AG09319 (cell line): ENCODE data around the gene ADGRB2.

Experiments
- DNase-seq: peaks from one replicate; pipeline ENCODE4 v3.0.0-alpha.2; 2010; ENCODE audit warnings: low read depth; ENCODE audit errors: extremely low read depth
- TF ChIP-seq, protein P1 (sequence below): IDR thresholded peaks from 2 replicates; pipeline ENCODE4 v1.5.1; 2011; ENCODE audit warnings: low read depth, mild to moderate bottlenecking, inconsistent platforms, low read length, moderate library complexity

ADGRB2 gene

DNA sequence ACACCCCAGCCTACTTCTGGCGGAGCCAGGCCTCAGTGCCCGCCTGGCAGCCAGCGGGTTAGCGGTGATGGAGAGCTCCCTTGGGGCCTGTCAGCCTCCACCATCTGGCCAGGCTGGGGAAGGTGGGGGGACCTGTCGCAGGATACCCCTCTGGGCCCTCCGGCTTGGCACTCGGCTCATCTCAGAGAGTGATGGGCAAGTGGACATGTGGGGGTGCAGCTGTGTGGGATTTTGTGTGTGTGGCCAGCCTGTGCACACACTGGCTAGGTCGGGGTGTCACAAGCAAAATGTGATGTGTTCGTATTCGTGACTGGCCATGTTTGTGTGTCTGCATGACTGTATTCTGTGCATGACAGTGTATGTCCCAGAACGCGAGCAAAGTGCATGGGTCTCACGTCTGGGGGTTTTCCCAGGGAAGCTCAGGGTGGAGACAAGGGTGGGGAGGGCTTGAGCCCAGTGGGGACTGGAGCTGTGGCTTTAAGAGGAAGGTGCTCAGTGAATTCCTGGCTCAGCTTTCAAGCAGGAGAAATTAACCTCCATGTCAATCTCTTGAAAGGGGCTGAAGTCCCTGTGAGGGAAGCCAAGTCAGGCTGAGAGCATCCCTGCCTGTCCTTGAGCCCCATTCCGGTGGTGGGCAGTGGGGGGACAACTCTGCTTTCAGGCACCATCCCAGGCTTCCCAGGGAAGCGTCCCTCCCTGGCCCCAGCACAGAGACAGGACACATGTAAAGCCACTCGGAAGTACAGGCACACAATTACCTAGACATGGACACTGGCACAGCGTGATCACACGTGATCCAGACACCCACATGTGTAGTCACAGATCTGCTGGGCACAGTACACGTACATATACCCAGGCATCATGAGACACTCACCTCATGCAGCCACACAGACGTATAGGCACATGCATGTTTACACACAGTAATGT lies 21.1 kb upstream of the ADGRB2 start:
- no peak for DNase-seq
- TF ChIP-seq, protein P1, sequence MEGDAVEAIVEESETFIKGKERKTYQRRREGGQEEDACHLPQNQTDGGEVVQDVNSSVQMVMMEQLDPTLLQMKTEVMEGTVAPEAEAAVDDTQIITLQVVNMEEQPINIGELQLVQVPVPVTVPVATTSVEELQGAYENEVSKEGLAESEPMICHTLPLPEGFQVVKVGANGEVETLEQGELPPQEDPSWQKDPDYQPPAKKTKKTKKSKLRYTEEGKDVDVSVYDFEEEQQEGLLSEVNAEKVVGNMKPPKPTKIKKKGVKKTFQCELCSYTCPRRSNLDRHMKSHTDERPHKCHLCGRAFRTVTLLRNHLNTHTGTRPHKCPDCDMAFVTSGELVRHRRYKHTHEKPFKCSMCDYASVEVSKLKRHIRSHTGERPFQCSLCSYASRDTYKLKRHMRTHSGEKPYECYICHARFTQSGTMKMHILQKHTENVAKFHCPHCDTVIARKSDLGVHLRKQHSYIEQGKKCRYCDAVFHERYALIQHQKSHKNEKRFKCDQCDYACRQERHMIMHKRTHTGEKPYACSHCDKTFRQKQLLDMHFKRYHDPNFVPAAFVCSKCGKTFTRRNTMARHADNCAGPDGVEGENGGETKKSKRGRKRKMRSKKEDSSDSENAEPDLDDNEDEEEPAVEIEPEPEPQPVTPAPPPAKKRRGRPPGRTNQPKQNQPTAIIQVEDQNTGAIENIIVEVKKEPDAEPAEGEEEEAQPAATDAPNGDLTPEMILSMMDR: no peak

DNA sequence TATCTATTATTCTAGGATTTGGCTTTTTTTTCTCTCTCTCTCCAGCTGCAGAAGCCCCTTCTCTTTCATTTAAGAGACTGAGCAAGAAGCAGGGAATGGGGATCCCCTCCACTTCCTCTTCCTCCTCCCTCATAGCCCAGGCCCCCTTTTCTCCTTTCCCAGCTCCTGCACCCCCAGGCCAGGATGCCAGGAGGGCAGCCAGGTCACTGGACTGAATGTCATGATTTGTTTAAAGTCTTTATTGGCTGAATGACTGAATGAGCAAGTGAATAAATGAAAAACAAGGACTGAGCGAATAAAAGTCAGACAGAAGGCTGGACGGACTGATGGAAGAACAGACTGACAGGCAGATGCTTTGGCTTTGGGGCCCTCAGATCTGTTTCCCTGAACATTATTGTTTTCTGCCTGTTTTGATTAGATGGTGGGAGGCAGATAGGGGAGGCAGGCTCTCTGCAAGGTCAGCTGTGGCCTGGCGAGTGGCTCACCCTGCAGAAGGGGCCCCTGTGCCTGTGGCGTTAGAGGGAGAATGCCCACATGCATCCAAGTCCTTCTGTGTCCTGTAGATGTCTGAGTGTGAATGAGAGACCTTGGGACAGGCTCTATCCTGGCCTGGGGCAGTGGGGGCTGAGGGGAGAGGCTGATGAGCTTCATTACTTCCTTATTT lies 20.3 kb upstream of the ADGRB2 start:
- TF ChIP-seq, protein P1: no peak
- DNase-seq: no peak

DNA sequence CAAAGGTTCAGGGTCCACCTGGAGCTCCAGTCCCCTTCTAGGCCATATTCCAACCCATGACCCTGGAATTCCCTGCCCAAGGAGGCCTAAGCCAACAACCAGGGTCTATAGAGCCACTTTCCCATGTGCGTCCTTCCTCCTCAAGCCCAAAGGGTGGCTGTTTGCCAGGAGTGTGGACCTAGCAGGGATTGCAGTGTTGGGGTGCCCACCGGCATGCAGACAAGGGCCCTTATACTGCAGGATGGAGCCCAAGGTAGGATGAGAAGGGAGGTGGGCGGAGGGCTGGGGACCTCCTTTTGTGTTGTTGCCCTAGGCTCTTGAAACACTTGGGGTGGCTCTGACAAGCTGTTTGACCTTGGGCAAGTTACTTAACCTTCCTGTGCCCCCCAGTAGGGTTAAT lies 19.7 kb upstream of the ADGRB2 start:
- DNase-seq: no peak
- TF ChIP-seq, protein P1: no peak

DNA sequence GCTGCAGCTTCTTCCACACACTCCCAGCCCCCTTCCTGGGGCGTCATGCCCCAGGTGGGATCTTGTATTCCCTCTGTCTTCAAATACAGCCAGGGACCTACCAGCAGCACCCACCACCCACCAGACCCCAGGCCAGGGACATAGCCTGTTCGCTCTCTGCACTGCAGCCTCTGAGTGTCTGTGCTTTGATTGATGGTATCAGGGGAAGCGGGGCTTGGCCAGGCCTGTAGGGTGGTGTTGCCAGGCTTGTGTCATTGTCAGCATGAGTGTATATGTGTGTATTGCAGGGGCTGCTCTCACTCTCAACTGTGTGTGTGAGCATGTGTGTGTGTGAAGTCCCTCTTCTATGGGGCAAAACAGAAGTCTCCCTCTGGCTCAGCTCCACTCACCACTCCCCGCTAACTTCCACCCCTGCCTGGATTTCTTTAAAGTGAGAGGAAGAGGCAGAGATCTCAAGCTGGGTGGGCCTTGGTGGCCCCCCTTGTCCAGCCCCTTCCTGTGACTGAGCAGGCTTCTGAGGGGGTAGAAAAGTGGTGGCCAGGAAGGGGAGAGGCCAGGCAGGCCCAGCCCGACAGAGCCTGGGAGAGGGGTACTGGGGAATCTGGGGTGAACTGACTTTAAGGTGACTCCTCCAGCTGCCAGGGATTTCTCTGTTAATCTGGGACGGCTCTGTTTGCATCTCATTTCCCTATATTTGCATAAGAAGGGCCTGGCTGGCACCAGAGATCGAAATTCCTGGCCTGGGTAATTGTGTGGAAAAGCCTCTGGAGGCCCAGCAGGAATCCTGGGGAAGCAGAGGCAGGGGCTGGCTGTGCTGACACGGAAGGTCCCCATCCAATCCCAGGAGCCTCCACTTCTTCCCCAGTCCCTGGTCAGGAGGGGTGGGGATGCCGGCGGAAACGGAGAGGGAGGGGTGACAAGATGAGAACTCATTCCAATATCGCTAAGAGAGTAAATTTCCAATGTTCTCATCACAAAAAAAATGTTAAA lies 18.6 kb upstream of the ADGRB2 start:
- DNase-seq: no peak
- TF ChIP-seq, protein P1: no peak

DNA sequence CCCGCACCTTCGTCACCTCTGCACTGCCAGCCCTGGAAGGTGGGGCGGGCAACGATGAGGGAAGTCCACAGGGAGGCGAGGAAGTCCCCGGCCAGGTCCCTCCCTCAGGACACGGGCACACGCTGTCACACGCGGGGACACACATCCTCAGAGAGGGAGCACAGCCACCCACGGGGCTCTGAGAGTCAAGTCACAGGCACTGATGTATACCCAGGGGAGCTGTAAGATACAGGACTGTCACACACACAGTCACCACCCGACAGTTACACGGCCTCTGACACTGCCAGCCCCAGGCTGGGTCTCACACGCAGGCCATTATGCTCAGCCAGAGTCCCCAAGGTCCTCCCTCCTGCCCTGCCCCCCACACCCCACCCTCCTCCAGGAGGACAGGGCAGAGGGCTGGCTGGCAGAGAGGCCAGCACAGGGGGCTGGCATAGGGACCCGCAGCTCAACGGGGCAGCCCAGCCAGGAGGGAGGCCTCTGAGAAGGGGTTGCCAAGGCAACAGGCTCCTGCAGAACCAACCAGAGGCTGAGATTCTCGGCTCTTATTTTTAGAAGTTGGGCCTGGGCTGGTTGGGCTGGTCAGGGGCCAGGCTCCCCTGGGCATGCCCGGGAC lies 17.7 kb upstream of the ADGRB2 start:
- no peak for DNase-seq
- TF ChIP-seq, protein P1: no peak

DNA sequence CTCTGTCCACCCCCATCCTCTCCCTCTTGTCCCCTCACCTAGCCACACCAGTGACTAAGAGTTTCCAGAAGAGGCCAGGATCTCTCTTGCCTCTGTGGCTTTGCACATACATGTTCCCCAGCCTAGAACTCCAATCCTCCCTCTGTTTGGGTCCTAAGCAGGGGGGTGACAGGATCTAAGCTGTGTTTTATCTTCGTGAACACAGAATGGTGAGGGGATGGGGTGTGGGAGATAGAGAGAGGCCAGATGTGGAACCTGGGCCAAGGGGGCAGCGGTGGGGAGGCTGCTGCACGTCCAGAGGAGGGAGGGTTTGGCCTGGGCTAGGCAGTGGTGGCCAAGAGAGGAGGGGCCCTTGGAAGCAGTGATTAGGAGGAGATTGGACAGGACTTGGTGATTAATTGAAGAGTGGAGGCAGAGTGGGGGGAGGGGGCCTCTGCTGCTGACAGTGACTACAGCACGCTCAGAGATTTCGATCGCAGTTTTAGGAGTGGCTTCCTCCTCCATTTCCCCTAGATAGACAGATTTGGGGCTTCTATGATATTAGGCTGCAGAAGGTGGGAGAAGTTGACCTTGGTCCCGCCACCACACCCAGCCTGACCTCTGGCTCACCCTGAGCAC lies 17.1 kb upstream of the ADGRB2 start:
- DNase-seq: no peak

More for the DNA sequence above, 17.1 kb upstream of the ADGRB2 start:
- TF ChIP-seq, protein P1: no peak
